Neural progenitor cell (in vitro differentiated cells): ENCODE measurements around the gene PACRGL. TPM values are rescaled to one million over a fixed set of nuclear protein-coding genes. Genes with fewer than 3 reads are reported as not detected.

ENCODE experiments used
- DNase-seq: peaks from one replicate; pipeline ENCODE4 v3.0.0-alpha.2; 2016; ENCODE audit warnings: low spot score
- H2AFZ ChIP-seq: fragments of 200-600 bp; sonication (generic); replicated peaks from 2 replicates; pipeline ENCODE4 v1.6.1; 2016; ENCODE audit warnings: antibody characterized with exemption
- H3F3A ChIP-seq: fragments of 200-600 bp; sonication (generic); 2 replicates; pipeline ENCODE4 v1.6.1; 2016; ENCODE audit warnings: antibody characterized with exemption, low read depth
- H3K27ac ChIP-seq: fragments of 200-600 bp; sonication (generic); 2 replicates; pipeline ENCODE4 v1.5.1; 2016; ENCODE audit warnings: mild to moderate bottlenecking
- H3K27me3 ChIP-seq: fragments of 200-600 bp; sonication (generic); 2 replicates; pipeline ENCODE4 v1.6.1; 2016; ENCODE audit warnings: mild to moderate bottlenecking, moderate library complexity
- H3K36me3 ChIP-seq: fragments of 200-600 bp; sonication (generic); 2 replicates; pipeline ENCODE4 v1.5.1; 2016
- H3K4me1 ChIP-seq: fragments of 200-600 bp; sonication (generic); 2 replicates; pipeline ENCODE4 v1.6.1; 2016; ENCODE audit warnings: mixed run types
- H3K4me2 ChIP-seq: fragments of 200-600 bp; sonication (generic); 2 replicates; pipeline ENCODE4 v1.6.1; 2016
- H3K4me3 ChIP-seq: fragments of 200-600 bp; sonication (generic); 2 replicates; pipeline ENCODE4 v1.5.1; 2016
- H3K79me2 ChIP-seq: fragments of 200-600 bp; sonication (generic); 2 replicates; pipeline ENCODE4 v1.6.1; 2016; ENCODE audit warnings: low read depth
- H3K9ac ChIP-seq: fragments of 200-600 bp; sonication (generic); 2 replicates; pipeline ENCODE4 v1.6.1; 2016
- H3K9me3 ChIP-seq: fragments of 200-600 bp; sonication (generic); 2 replicates; pipeline ENCODE4 v1.5.1; 2016; ENCODE audit warnings: low read depth
- H4K20me1 ChIP-seq: fragments of 200-600 bp; sonication (generic); 2 replicates; pipeline ENCODE4 v1.6.1; 2016; ENCODE audit warnings: low read depth
- H3K27ac Mint-ChIP-seq: 3 replicates; pipeline ENCODE4 v1.8.0; 2021; ENCODE audit warnings: mixed read lengths
- H3K27me3 Mint-ChIP-seq: 2 replicates; pipeline ENCODE4 v1.8.0; 2022; ENCODE audit warnings: low read depth, mild to moderate bottlenecking, inconsistent platforms, moderate library complexity, mixed read lengths; ENCODE audit not compliant: insufficient read depth
- H3K36me3 Mint-ChIP-seq: 3 replicates; pipeline ENCODE4 v1.8.0; 2021; ENCODE audit warnings: mixed read lengths
- H3K4me1 Mint-ChIP-seq: 3 replicates; pipeline ENCODE4 v1.8.0; 2021; ENCODE audit warnings: mixed read lengths
- H3K4me3 Mint-ChIP-seq: 3 replicates; pipeline ENCODE4 v1.8.0; 2021; ENCODE audit warnings: mild to moderate bottlenecking, moderate library complexity, mixed read lengths
- H3K9me3 Mint-ChIP-seq: 3 replicates; pipeline ENCODE4 v1.8.0; 2020; ENCODE audit warnings: mixed read lengths
- EZH2 ChIP-seq: fragments of 200-600 bp; sonication (generic); IDR thresholded peaks from 2 replicates; pipeline ENCODE4 v1.6.1; 2017; ENCODE audit warnings: antibody characterized with exemption, mild to moderate bottlenecking, moderate library complexity
- EZH2phosphoT487 ChIP-seq: fragments of 200-600 bp; sonication (generic); IDR thresholded peaks from 2 replicates; pipeline ENCODE4 v1.6.1; 2017; ENCODE audit warnings: antibody characterized with exemption
- total RNA-seq: library from RNA; depleted of rRNA; stranded (reverse); fragments of >200 nt; gene quantifications from 2 replicates; pipeline ENCODE4 v1.2.3, GENCODE V29; 2015; ENCODE audit warnings: low replicate concordance
- TF ChIP-seq, protein P1 (sequence below): fragments of 200-600 bp; sonication (generic); IDR thresholded peaks from 2 replicates; pipeline ENCODE4 v1.5.1; 2017; ENCODE audit warnings: antibody characterized with exemption, mild to moderate bottlenecking

The PACRGL gene
- total RNA-seq, 1 donor from 2014 or later: 27.0 TPM

DNA sequence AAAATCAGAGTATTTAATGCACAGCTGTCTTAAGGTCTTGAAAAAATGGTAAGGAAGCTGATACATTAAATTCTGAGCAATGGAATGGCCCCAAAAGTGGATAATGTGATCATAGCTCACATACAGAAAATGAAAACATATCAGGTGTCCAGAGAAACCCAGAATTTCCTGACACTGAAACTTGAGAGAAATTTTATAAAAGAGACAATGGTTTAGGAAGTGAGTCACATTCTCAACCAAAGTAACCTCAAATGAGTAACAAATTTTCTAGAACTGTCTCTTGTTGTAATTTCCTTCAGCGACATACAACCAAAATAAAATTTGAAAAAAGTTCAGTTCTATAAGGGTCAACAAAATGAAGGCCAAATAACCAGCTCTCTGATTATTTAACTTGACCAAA, 37.4 kb upstream of the PACRGL start:
- Mint-ChIP-seq H3K4me1 (peaks cover 19% of the 10 kb centered on the region), H3K9me3 (peaks cover 3% of the 10 kb centered on the region), H3K27ac (no peak overlapping the region), H3K4me3 (no peak overlapping the region), H3K27me3 (no peaks in the 10 kb centered on the region), H3K36me3 (no peaks in the 10 kb centered on the region)
- DNase-seq: no peak
- no peaks in the 10 kb centered on the region for H3K9me3 ChIP-seq
- H2AFZ ChIP-seq: no peak overlapping the region
- no peak overlapping the region for H3K9ac ChIP-seq
- H3K36me3 ChIP-seq: no peaks in the 10 kb centered on the region
- H4K20me1 ChIP-seq: no peaks in the 10 kb centered on the region
- H3K27ac ChIP-seq: no peak overlapping the region
- no peaks in the 10 kb centered on the region for H3K79me2 ChIP-seq
- no peaks in the 10 kb centered on the region for H3F3A ChIP-seq
- TF ChIP-seq, protein P1, sequence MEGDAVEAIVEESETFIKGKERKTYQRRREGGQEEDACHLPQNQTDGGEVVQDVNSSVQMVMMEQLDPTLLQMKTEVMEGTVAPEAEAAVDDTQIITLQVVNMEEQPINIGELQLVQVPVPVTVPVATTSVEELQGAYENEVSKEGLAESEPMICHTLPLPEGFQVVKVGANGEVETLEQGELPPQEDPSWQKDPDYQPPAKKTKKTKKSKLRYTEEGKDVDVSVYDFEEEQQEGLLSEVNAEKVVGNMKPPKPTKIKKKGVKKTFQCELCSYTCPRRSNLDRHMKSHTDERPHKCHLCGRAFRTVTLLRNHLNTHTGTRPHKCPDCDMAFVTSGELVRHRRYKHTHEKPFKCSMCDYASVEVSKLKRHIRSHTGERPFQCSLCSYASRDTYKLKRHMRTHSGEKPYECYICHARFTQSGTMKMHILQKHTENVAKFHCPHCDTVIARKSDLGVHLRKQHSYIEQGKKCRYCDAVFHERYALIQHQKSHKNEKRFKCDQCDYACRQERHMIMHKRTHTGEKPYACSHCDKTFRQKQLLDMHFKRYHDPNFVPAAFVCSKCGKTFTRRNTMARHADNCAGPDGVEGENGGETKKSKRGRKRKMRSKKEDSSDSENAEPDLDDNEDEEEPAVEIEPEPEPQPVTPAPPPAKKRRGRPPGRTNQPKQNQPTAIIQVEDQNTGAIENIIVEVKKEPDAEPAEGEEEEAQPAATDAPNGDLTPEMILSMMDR: no peak
- TF ChIP-seq EZH2 (no peak), EZH2phosphoT487 (no peak)
- H3K27me3 ChIP-seq: no peaks in the 10 kb centered on the region
- H3K4me1 ChIP-seq: no peaks in the 10 kb centered on the region
- no peak overlapping the region for H3K4me2 ChIP-seq
- no peak overlapping the region for H3K4me3 ChIP-seq

DNA sequence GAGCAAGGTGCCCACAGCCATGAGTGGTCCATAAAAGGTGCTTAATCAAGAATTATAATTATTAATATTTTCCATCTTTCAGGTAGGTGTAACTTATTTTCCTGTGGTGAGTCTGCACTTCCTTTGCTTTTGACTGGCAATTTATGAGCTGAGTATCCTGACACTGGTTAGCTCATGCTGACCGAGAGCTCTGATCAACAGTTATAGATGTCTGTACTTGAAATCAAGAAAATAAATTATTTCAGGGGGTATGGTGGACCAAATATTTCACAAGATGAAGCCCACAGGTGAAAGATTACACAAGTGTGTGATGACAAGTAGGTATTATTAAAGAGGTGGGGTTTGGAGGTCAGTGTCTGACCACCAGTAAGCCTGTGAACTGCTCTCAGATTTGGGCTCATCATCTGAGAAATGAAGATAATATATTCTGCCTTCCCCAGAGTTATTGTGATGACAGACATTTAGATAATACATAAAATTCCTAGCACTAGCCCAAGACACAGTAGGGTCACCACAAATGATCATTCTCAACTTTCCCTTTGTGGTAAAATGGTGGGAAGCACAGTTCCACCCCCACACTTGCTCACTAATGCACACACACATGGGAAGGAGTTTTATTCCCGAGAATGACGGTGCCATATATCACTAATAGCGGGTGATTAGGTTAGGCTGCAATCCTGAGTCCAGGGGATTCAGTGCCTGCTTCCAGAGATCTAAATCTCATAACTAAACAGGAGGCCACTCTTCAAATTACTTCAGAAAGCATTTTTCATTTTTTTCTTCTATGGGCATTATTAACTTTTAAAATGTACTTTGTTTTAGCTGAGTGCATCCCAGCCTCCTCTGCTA, 34.0 kb upstream of the PACRGL start:
- no peak overlapping the region for H2AFZ ChIP-seq
- DNase-seq: no peak
- no peaks in the 10 kb centered on the region for H3K36me3 Mint-ChIP-seq

DNA sequence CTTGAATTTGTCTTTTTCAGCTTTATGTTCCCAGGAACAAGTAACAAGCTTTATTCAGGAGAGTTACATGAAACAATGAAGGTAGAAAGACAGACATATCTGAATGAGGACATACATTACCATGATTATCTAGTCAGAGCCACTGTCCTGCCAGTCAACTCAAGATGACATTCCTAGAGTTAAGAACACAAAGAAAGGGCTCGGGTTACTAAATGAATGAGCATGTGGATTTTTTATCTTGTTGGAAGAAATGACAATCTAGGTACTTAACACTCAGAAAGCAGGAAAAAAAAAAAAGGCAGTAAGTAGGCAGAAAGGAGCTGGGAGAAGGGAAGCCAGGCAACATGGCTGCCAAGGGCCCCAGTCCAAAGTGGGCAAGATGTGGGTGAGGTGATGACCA, 28.0 kb upstream of the PACRGL start:
- Histone ChIP-seq H4K20me1 (no peaks in the 10 kb centered on the region), H3K36me3 (no peaks in the 10 kb centered on the region), H2AFZ (peak overlapping the region; percentile 32), H3K9ac (no peak overlapping the region), H3K27ac (no peak overlapping the region), H3K4me3 (no peak overlapping the region), H3K4me1 (no peaks in the 10 kb centered on the region), H3F3A (no peaks in the 10 kb centered on the region), H3K9me3 (no peaks in the 10 kb centered on the region), H3K27me3 (no peaks in the 10 kb centered on the region), H3K79me2 (no peaks in the 10 kb centered on the region), H3K4me2 (no peak overlapping the region)
- no peak overlapping the region for H3K27ac Mint-ChIP-seq
- no peaks in the 10 kb centered on the region for H3K36me3 Mint-ChIP-seq
- H3K9me3 Mint-ChIP-seq: peaks cover 2% of the 10 kb centered on the region
- H3K27me3 Mint-ChIP-seq: peaks cover 3% of the 10 kb centered on the region
- peaks cover 7% of the 10 kb centered on the region for H3K4me1 Mint-ChIP-seq
- no peak for DNase-seq
- TF ChIP-seq, protein P1: no peak
- no peak for TF ChIP-seq EZH2
- no peak for TF ChIP-seq EZH2phosphoT487
- H3K4me3 Mint-ChIP-seq: no peak overlapping the region

More for the DNA sequence above, 34.0 kb upstream of the PACRGL start:
- Mint-ChIP-seq H3K27ac (no peak overlapping the region), H3K9me3 (peaks cover 3% of the 10 kb centered on the region), H3K27me3 (no peaks in the 10 kb centered on the region), H3K4me1 (peaks cover 12% of the 10 kb centered on the region), H3K4me3 (no peak overlapping the region)
- TF ChIP-seq, protein P1: no peak
- TF ChIP-seq EZH2phosphoT487: no peak
- Histone ChIP-seq H3K27me3 (no peaks in the 10 kb centered on the region), H3K9me3 (no peaks in the 10 kb centered on the region), H3K4me2 (no peak overlapping the region), H3K36me3 (no peaks in the 10 kb centered on the region), H3K9ac (no peak overlapping the region), H3K4me3 (no peak overlapping the region), H3K79me2 (no peaks in the 10 kb centered on the region), H4K20me1 (no peaks in the 10 kb centered on the region), H3K27ac (no peak overlapping the region), H3K4me1 (no peaks in the 10 kb centered on the region), H3F3A (no peaks in the 10 kb centered on the region)
